Right renal pelvis (tissue), 4 donors: Measurements from ENCODE around the gene PGS1. TPM values are rescaled to one million over a fixed set of nuclear protein-coding genes. Genes with fewer than 3 reads are reported as not detected.
"Not testable (repeated sequence)": the region's sequence is repeated elsewhere in the genome, so short reads cannot be mapped to it uniquely, and the experiment has no call there.

Source experiments
- DNase-seq, 4 donors: peaks; one replicate each; pipeline ENCODE4 v3.0.0-alpha.2; 2013; ENCODE audit warnings: low read depth in 4 of 4, low spot score in 3 of 4, missing footprints in 1 of 4
- polyA plus RNA-seq, 4 donors: library from polyadenylated mRNA; unstranded; fragments of 120-200 nt; gene quantifications; one replicate each; pipeline ENCODE4 v1.2.1, GENCODE V29; 2013; ENCODE audit not compliant: insufficient read length in 4 of 4

PGS1 gene
- 10 to 100 TPM; 40.3 to 48.4 (median 45.9) TPM for polyA plus RNA-seq

- DNase-seq: peak in 2 of 4 donors; percentile 64 to 77
These were observed at the start of gene PGS1 for GRCh38 chr17:78378225-78379130. TSS of gene PGS1 (plus strand) at chr17:78378649. CDS start at chr17:78378666, 17 bp downstream.

GRCh38 chr17:78329263-78330059, 49.0 kb upstream of the PGS1 start:
- DNase-seq: no peak

- DNase-seq: no peak
These were observed 47.8 kb upstream of the PGS1 start for GRCh38 chr17:78330570-78331224.

GRCh38 chr17:78331355-78331754, 47.1 kb upstream of the PGS1 start:
- DNase-seq: not testable (repeated sequence)

- no peak for DNase-seq
These were observed 45.5 kb upstream of the PGS1 start for GRCh38 chr17:78332991-78333390.

- no peak for DNase-seq
These were observed 43.2 kb upstream of the PGS1 start for GRCh38 chr17:78335209-78335608.

- no peak for DNase-seq
These were observed 41.0 kb upstream of the PGS1 start for GRCh38 chr17:78337244-78338109.

GRCh38 chr17:78338486-78339259, 39.8 kb upstream of the PGS1 start:
- no peak for DNase-seq

GRCh38 chr17:78340183-78340955, 38.1 kb upstream of the PGS1 start:
- no peak for DNase-seq

- peak in 1 of 4 donors; percentile 63 for DNase-seq
These were observed 36.6 kb upstream of the PGS1 start for GRCh38 chr17:78341559-78342448.

- DNase-seq: no peak
These were observed 35.8 kb upstream of the PGS1 start for GRCh38 chr17:78342449-78343186.

- DNase-seq: no peak
These were observed 35.3 kb upstream of the PGS1 start for GRCh38 chr17:78343187-78343542.

- no peak for DNase-seq
These were observed 34.8 kb upstream of the PGS1 start for GRCh38 chr17:78343543-78344201.

- DNase-seq: no peak
These were observed 33.8 kb upstream of the PGS1 start for GRCh38 chr17:78344666-78345065.

GRCh38 chr17:78345172-78345571, 33.3 kb upstream of the PGS1 start:
- no peak for DNase-seq

GRCh38 chr17:78345791-78346494, 32.5 kb upstream of the PGS1 start:
- DNase-seq: no peak
